ENCODE results near the gene RASAL2.

- TF ChIP-seq ELK1 (IDR thresholded peaks at IDR 0.05; ENCODE audit: borderline replicate concordance, low read depth, low read length) (no peak), CTCF (conservative IDR thresholded peaks at IDR 0.05; ENCODE audit: low read depth, low read length) (no peak), RAD21 (IDR thresholded peaks at IDR 0.05; ENCODE audit: low read length) (no peak), POLR2A (IDR thresholded peaks at IDR 0.05; ENCODE audit: low read depth, low read length) (no peak), USF2 (IDR thresholded peaks at IDR 0.05; ENCODE audit: low read depth, low read length) (no peak), CEBPB (IDR thresholded peaks at IDR 0.05; ENCODE audit: low read depth, low read length) (no peak), BHLHE40 (IDR thresholded peaks at IDR 0.05; ENCODE audit: low read depth, low read length) (no peak), MAZ (IDR thresholded peaks at IDR 0.05; ENCODE audit: borderline replicate concordance, low read depth, low read length) (no peak), RCOR1 (IDR thresholded peaks at IDR 0.05; ENCODE audit: insufficient replicate concordance, low read length) (no peak), RFX5 (IDR thresholded peaks at IDR 0.05; ENCODE audit: low read depth, low read length) (no peak), FOS (IDR thresholded peaks at IDR 0.05; ENCODE audit: low read depth, low read length) (no peak), CHD1 (IDR thresholded peaks at IDR 0.05; ENCODE audit: low read depth, low read length) (no peak)
These were observed 311.2 kb downstream of the RASAL2 start for GRCh38 chr1:178405137-178405536.
